K562 (cell line): ENCODE data around the gene CCL24. TPM values are rescaled to one million over a fixed set of nuclear protein-coding genes. Genes with fewer than 3 reads are reported as not detected.
A peak's percentile ranks its signal among the peaks of the same experiment; 100 is the strongest.

Experiments used
- CBX5 ChIP-seq: IDR thresholded peaks from 2 replicates; pipeline ENCODE4 v1.6.1; 2014; ENCODE audit warnings: low read depth, borderline replicate concordance
- CCNT2 ChIP-seq: IDR thresholded peaks from 2 replicates; pipeline ENCODE4 v1.6.1; 2011; ENCODE audit warnings: borderline replicate concordance, low read depth, mild to moderate bottlenecking, moderate library complexity, mixed read lengths, low read length; ENCODE audit not compliant: insufficient read length; ENCODE audit errors: extremely low read depth
- CREB5 ChIP-seq: fragments of 250-450 bp; sonication (Bioruptor Pico); IDR thresholded peaks from 2 replicates; pipeline ENCODE4 v1.5.0; 2020; ENCODE audit warnings: mild to moderate bottlenecking
- CREM ChIP-seq: IDR thresholded peaks from 2 replicates; pipeline ENCODE4 v1.6.1; 2014; ENCODE audit warnings: antibody characterized with exemption, low read depth
- CXXC5 ChIP-seq: fragments of 250-450 bp; sonication (Bioruptor Pico); IDR thresholded peaks from 2 replicates; pipeline ENCODE4 v1.8.0; 2022; ENCODE audit warnings: inconsistent platforms, mild to moderate bottlenecking, moderate library complexity
- DPF2 ChIP-seq: fragments of 450-650 bp; IDR thresholded peaks from 2 replicates; pipeline ENCODE4 v1.6.1; 2016
- E2F1 ChIP-seq: sonication (generic); formaldehyde crosslinking; IDR thresholded peaks from 2 replicates; pipeline ENCODE4 v1.8.1; 2023; ENCODE audit warnings: mild to moderate bottlenecking, missing genetic modification reagents, moderate library complexity
- ESRRA ChIP-seq: fragments of 450-650 bp; IDR thresholded peaks from 2 replicates; pipeline ENCODE4 v1.6.1; 2014; ENCODE audit warnings: low read depth, mild to moderate bottlenecking, moderate library complexity, borderline replicate concordance
- FOSL1 ChIP-seq: fragments of 200-800 bp; sonication (Bioruptor generic); conservative IDR thresholded peaks from 2 replicates; pipeline ENCODE4 v1.6.1; 2016; ENCODE audit warnings: missing genetic modification characterization, missing compliant biosample characterization
- HDAC2 ChIP-seq: fragments of 450-650 bp; IDR thresholded peaks from 2 replicates; pipeline ENCODE4 v1.6.1; 2016; ENCODE audit warnings: mild to moderate bottlenecking
- HIVEP1 ChIP-seq: fragments of 250-450 bp; sonication (Bioruptor Pico); IDR thresholded peaks from 2 replicates; pipeline ENCODE4 v1.4.0; 2020; ENCODE audit warnings: mild to moderate bottlenecking
- HNRNPL ChIP-seq: fragments of 200-400 bp; formaldehyde crosslinking; IDR thresholded peaks from 2 replicates; pipeline ENCODE4 v1.6.1; 2017; ENCODE audit warnings: low read depth, mild to moderate bottlenecking, low read length
- KDM4B ChIP-seq, 2 experiments: fragments of 450-650 bp in 1 of 2; sonication (generic) in 1 of 2; IDR thresholded peaks; 2 replicates each; pipeline ENCODE4 v1.6.1; 2016 to 2017; ENCODE audit warnings: borderline replicate concordance in 2 of 2, antibody characterized with exemption in 1 of 2, low read depth in 1 of 2, mild to moderate bottlenecking in 1 of 2
- L3MBTL2 ChIP-seq: fragments of 450-650 bp; IDR thresholded peaks from 2 replicates; pipeline ENCODE4 v1.6.1; 2016; ENCODE audit warnings: mild to moderate bottlenecking, moderate library complexity
- MEF2A ChIP-seq: IDR thresholded peaks from 2 replicates; pipeline ENCODE4 v1.6.1; 2011; ENCODE audit warnings: low read depth, mild to moderate bottlenecking, low read length, moderate library complexity; ENCODE audit not compliant: control insufficient read depth
- NR2C2 ChIP-seq, 2 experiments: fragments of 200-800 bp in 1 of 2; sonication (Bioruptor generic) in 1 of 2; sonication (generic) in 1 of 2; formaldehyde crosslinking in 1 of 2; IDR thresholded peaks; 2 replicates each; pipeline versions ENCODE4 v1.6.1 to v1.8.0; 2016 to 2022; ENCODE audit warnings: mild to moderate bottlenecking in 1 of 2, missing compliant biosample characterization in 1 of 2, missing genetic modification characterization in 1 of 2, missing genetic modification reagents in 1 of 2
- PHF20 ChIP-seq: fragments of 450-650 bp; IDR thresholded peaks from 2 replicates; pipeline ENCODE4 v1.6.1; 2018; ENCODE audit not compliant: partially characterized antibody
- RAD21 ChIP-seq, 2 experiments: fragments of 250-450 bp in 1 of 2; fragments of 450-650 bp in 1 of 2; sonication (Bioruptor Pico) in 1 of 2; formaldehyde crosslinking in 1 of 2; IDR thresholded peaks in 1 of 2; conservative IDR thresholded peaks in 1 of 2; 2 replicates each; pipeline versions ENCODE4 v1.4.0 to v1.8.0; 2020 to 2022; ENCODE audit warnings: mild to moderate bottlenecking in 2 of 2, moderate library complexity in 1 of 2
- RBM25 ChIP-seq: fragments of 200-400 bp; formaldehyde crosslinking; IDR thresholded peaks from 2 replicates; pipeline ENCODE4 v1.6.1; 2018; ENCODE audit warnings: low read length, low read depth, moderate library complexity; ENCODE audit not compliant: severe bottlenecking
- SMAD1 ChIP-seq: fragments of 150-350 bp; IDR thresholded peaks from 2 replicates; pipeline ENCODE4 v1.6.1; 2014; ENCODE audit warnings: low read length, low read depth; ENCODE audit not compliant: partially characterized antibody
- SMAD3 ChIP-seq: fragments of 450-650 bp; formaldehyde crosslinking; conservative IDR thresholded peaks from 2 replicates; pipeline ENCODE4 v1.4.0; 2020; ENCODE audit warnings: mild to moderate bottlenecking
- SMARCA5 ChIP-seq: fragments of 450-650 bp; IDR thresholded peaks from 2 replicates; pipeline ENCODE4 v1.6.1; 2016
- ZBTB7A ChIP-seq: IDR thresholded peaks from 2 replicates; pipeline ENCODE4 v1.6.1; 2011; ENCODE audit warnings: low read depth, mild to moderate bottlenecking, low read length, moderate library complexity, borderline replicate concordance; ENCODE audit not compliant: control insufficient read depth
- ZFX ChIP-seq: sonication (generic); formaldehyde crosslinking; IDR thresholded peaks from 2 replicates; pipeline ENCODE4 v1.8.0; 2022; ENCODE audit warnings: mild to moderate bottlenecking, missing genetic modification reagents, moderate library complexity
- ZNF347 ChIP-seq: fragments of 450-650 bp; formaldehyde crosslinking; IDR thresholded peaks from 2 replicates; pipeline ENCODE4 v1.4.0; 2020; ENCODE audit warnings: low read depth, mild to moderate bottlenecking, moderate library complexity
- ZNF668 ChIP-seq: fragments of 250-450 bp; sonication (Bioruptor Pico); IDR thresholded peaks from 2 replicates; pipeline ENCODE4 v1.8.0; 2022; ENCODE audit warnings: mild to moderate bottlenecking, inconsistent platforms
- polyA plus RNA-seq, 8 experiments: library from polyadenylated mRNA; depleted of rRNA in 4 of 8; stranded (reverse) in 5 of 8; unstranded in 3 of 8; fragments of >200 nt; fragmentation: Nextera tagmentation in 2 of 8; fragmentation: Illumina TruSeq in 1 of 8; extraction: Ambion mirVana in 2 of 8; extraction: Trizol in 1 of 8; gene quantifications; 2 replicates each; pipeline versions ENCODE4 v1.2.1 to v1.2.3, GENCODE V29; 2011 to 2014; ENCODE audit warnings: inconsistent platforms in 1 of 8, missing spikeins in 1 of 8
- total RNA-seq, 7 experiments: library from RNA; depleted of rRNA in 6 of 7; stranded (reverse); fragments of >200 nt in 6 of 7; fragmentation: Illumina TruSeq in 2 of 7; extraction: Trizol in 2 of 7; gene quantifications; 2 replicates each; pipeline versions ENCODE4 v1.2.1 to v1.2.3, GENCODE V29; 2011 to 2021; ENCODE audit warnings: low replicate concordance in 1 of 7

CCL24 gene
- total and polyA plus RNA-seq, 9 of the 15 experiments (the other 6 are each of a cell fraction or from before 2014, with no cell fraction given), result 0.45 to 3.6 (median 0.95) TPM; not detected in 1

GRCh38 chr7:75813781-75814236, at the start of gene CCL24 (continued):
- peak; percentile 68 for TF ChIP-seq ESRRA
- TF ChIP-seq RAD21 (CRISPR knock-in tag; conservative IDR thresholded peaks at IDR 0.05 in 1 of 2, IDR thresholded peaks at IDR 0.05 in 1 of 2), result no peak
- no peak for TF ChIP-seq E2F1 (CRISPR knock-in tag)
- TF ChIP-seq CREB5 (CRISPR knock-in tag), result no peak
- TF ChIP-seq SMARCA5, result peak; percentile 52; the same call in 1 of the 2 replicates
- TF ChIP-seq HDAC2, result peak; percentile 68; the same call in 1 of the 2 replicates
- TF ChIP-seq MEF2A, result 0 out of 2 replicates have a peak, but pooled peaks have one; percentile 29
- TF ChIP-seq RBM25, result peak; percentile 36
- TF ChIP-seq L3MBTL2, result no peak
- peak; percentile 74 for TF ChIP-seq DPF2
- no peak for TF ChIP-seq SMAD1
- peak; percentile 20 for TF ChIP-seq CCNT2
- no peak for TF ChIP-seq NR2C2 (CRISPR knock-in tag; IDR thresholded peaks at IDR 0.05)
- peak; percentile 89 for TF ChIP-seq NR2C2 (tag; IDR thresholded peaks at IDR 0.05)
- 0 out of 2 replicates have a peak, but pooled peaks have one; percentile 32 for TF ChIP-seq SMAD3 (CRISPR knock-in tag)
- TF ChIP-seq HNRNPL, result no peak
- peak; percentile 41 for TF ChIP-seq CREM
- 0 out of 4 replicates have a peak, but pooled peaks of 1 of the 2 experiments have one; percentile 21 for TF ChIP-seq KDM4B (IDR thresholded peaks at IDR 0.05; ENCODE audit: borderline replicate concordance in 2 of 2, low read depth in 1 of 2)
- peak; percentile 65; the same call in 1 of the 2 replicates for TF ChIP-seq ZBTB7A
- TF ChIP-seq CBX5, result 0 out of 2 replicates have a peak, but pooled peaks have one; percentile 46
- peak; percentile 80 for TF ChIP-seq FOSL1 (tag)
- TF ChIP-seq PHF20, result peak; percentile 24
- peak; percentile 60 for TF ChIP-seq CXXC5 (CRISPR knock-in tag)
- 0 out of 2 replicates have a peak, but pooled peaks have one; percentile 36 for TF ChIP-seq ZNF668 (CRISPR knock-in tag)
- no peak for TF ChIP-seq ZNF347 (CRISPR knock-in tag)
- no peak for TF ChIP-seq HIVEP1 (CRISPR knock-in tag)
- TF ChIP-seq ZFX (CRISPR knock-in tag), result peak; percentile 42; the same call in 1 of the 2 replicates
